Measurements from ENCODE around the gene STEAP1B.

DNA sequence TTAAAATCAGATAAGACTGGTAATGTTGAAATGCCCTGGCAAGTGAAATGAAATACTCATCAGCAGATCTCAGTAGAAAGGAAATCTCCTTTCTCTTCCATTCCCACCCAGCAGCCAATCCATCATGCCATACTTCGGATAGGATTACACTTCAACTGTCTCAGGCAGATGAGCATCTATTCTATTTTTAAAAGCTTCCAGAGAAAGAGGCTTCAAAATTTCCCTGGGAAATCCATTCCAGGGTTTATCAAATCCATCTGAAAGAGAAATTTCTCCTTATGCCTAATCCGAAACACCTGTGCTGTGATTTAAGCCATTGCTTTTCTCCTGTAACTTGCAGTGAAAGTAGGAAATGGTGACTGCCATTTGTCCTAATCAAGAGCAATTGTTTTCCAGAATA is 82.6 kb downstream of the STEAP1B start:
- TF ChIP-seq, protein P1, sequence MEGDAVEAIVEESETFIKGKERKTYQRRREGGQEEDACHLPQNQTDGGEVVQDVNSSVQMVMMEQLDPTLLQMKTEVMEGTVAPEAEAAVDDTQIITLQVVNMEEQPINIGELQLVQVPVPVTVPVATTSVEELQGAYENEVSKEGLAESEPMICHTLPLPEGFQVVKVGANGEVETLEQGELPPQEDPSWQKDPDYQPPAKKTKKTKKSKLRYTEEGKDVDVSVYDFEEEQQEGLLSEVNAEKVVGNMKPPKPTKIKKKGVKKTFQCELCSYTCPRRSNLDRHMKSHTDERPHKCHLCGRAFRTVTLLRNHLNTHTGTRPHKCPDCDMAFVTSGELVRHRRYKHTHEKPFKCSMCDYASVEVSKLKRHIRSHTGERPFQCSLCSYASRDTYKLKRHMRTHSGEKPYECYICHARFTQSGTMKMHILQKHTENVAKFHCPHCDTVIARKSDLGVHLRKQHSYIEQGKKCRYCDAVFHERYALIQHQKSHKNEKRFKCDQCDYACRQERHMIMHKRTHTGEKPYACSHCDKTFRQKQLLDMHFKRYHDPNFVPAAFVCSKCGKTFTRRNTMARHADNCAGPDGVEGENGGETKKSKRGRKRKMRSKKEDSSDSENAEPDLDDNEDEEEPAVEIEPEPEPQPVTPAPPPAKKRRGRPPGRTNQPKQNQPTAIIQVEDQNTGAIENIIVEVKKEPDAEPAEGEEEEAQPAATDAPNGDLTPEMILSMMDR (IDR thresholded peaks at IDR 0.05; ENCODE audit: poor library complexity): no peak
- TF ChIP-seq EZH2phosphoT487 (IDR thresholded peaks at IDR 0.05; ENCODE audit: low read depth, severe bottlenecking, unreplicated experiment) (no peak), EZH2 (IDR thresholded peaks at IDR 0.05; ENCODE audit: borderline replicate concordance) (no peak)

Measured in hepatocyte (in vitro differentiated cells).